GM04503 (cell line): ENCODE results near the gene TJAP1.
"Not testable (repeated sequence)": the region's sequence is repeated elsewhere in the genome, so short reads cannot be mapped to it uniquely, and the experiment has no call there.

ENCODE experiments used
- DNase-seq: peaks from one replicate; pipeline ENCODE4 v3.0.0-alpha.2; 2012; ENCODE audit warnings: low read depth

Gene TJAP1

GRCh38 chr6:43539409-43539808, 62.0 kb downstream of the TJAP1 start:
- DNase-seq, result not testable (repeated sequence)

- DNase-seq, result no peak
Measured at GRCh38 chr6:43540507-43540906, 63.1 kb downstream of the TJAP1 start.

- no peak for DNase-seq
Measured at GRCh38 chr6:43541774-43542471, 64.6 kb downstream of the TJAP1 start.

GRCh38 chr6:43544461-43544860, 67.1 kb downstream of the TJAP1 start:
- DNase-seq, result no peak

GRCh38 chr6:43547222-43547621, 69.9 kb downstream of the TJAP1 start:
- DNase-seq, result no peak
